Measurements from ENCODE around the gene PRSS33.

The PRSS33 gene, protein sequence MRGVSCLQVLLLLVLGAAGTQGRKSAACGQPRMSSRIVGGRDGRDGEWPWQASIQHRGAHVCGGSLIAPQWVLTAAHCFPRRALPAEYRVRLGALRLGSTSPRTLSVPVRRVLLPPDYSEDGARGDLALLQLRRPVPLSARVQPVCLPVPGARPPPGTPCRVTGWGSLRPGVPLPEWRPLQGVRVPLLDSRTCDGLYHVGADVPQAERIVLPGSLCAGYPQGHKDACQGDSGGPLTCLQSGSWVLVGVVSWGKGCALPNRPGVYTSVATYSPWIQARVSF

GRCh38 chr16:2787406-2787805 lies at the start of gene PRSS33:
TSS of gene PRSS33 (minus strand) at chr16:2787560. CDS start at chr16:2786547, 1,013 bp downstream.
- peak; percentile 9 for DNase-seq

DNA sequence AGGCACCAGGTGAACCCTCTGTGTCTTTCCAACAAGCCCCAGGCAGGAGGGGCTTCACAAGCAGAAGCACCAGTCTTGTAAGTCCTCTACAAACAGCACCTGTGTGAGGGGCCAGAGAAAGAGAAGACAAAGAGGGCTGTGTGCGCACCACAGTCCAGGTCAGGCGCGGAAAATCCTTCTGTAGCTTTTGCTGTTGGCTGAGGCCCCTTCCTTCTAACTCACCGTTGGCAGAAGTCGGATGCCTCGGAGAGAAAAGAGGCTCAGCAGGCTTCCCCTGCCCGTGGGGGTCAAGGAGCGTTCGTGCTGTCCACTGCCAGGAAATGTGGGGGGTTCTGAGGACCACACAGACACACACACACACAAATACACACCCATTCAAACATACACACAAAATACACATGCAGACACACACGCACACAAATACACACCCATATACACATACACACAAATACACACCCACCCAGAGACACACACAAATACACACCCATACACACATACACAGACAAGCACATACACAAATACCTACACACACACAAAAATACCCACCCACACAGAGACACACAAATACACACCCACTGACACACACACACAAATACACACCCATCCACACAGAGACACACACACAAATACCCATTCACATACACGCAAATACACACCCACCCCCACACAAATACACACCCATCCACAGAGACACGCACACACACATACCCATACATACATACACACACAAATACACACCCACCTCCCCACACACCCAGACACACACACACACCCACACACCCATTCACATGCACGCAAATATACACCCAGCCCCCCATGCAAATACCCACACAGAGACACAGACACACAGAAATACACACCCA lies 49.5 kb upstream of the PRSS33 start:
- no peak for DNase-seq

- no peak for DNase-seq
These were observed 48.5 kb upstream of the PRSS33 start for GRCh38 chr16:2835638-2836493.

DNA sequence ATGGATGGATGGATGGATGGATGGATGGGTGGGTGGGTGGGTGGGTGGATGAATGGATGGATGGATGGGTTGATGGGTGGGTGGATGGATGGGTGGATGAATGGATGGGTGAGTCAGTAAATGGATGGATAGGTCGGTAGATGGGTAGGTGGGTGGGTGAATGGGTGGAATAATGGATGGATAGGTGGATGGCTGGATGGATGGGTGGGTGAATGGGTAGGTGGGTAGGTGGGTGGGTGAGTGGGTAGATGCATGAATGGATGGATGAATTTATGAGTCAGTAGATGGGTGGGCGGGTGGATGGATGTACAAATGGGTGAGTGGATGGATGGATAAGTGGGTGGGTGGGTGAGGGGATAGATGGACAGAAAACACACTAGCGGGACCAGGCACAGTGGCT lies 47.6 kb upstream of the PRSS33 start:
- DNase-seq: no peak

GRCh38 chr16:2833776-2834175 lies 46.4 kb upstream of the PRSS33 start:
- no peak for DNase-seq

- no peak for DNase-seq
These were observed 43.8 kb upstream of the PRSS33 start for GRCh38 chr16:2831203-2831602.

DNA sequence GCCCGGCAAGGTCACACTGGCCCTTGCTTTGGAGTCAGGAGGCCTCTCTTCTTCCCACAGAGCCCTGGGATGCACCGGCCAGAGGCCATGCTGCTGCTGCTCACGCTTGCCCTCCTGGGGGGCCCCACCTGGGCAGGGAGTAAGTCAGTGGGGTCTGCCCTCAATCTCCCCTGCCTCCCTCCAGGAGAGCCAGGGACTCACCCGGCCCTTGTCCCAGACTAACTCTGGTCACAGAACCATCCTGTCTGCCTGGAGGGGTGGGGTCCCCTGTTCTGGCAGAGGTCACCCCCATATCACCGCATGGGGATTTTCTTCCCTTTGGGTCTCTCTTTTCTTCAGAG lies 43.0 kb upstream of the PRSS33 start:
- no peak for DNase-seq

DNA sequence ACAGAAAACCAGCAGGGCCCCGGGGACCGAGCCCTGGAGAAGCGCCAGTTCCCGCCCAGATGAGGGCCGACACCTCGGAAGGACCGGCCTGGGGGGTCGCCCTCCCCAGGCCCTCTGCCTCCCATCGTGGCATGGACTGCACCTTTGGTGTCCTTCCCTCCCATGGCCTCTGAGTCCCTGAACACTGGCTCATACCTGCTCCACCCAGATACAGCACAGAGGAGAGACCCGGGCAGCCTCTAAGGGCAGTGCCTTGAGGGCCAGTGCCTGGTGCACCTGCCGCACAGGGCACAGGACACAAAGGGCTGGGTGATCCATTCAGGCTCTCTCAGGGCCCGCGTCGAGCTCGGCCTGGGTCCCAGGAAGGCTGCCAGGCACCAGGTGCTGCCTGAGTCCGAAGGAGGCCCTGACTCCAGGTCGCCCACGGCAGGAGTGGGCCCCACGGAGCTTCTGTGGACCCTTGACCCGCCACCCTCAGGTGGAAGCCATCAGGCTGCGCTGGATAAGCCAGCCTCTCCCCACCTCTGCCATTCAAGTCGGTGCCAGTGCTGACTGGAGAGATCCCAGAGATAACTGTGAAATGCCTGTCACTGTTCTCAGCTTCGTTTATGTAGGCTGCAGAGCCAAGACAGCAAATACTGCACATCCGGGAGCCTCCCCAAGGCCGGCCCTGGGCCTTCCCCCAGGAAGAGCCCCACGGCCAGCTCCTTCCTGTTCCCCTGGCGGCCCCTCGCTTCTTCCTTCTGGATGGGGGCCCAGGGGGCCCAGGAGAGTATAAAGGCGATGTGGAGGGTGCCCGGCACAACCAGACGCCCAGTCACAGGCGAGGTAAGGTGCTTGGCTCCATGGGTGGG lies 42.4 kb upstream of the PRSS33 start, which contains the start of gene ZG16B:
Gene ZG16B (plus strand): TSS at position 803 of the 854 bp plus-strand sequence. CDS start 139 bp downstream, outside the sequence.
- no peak for DNase-seq

DNA sequence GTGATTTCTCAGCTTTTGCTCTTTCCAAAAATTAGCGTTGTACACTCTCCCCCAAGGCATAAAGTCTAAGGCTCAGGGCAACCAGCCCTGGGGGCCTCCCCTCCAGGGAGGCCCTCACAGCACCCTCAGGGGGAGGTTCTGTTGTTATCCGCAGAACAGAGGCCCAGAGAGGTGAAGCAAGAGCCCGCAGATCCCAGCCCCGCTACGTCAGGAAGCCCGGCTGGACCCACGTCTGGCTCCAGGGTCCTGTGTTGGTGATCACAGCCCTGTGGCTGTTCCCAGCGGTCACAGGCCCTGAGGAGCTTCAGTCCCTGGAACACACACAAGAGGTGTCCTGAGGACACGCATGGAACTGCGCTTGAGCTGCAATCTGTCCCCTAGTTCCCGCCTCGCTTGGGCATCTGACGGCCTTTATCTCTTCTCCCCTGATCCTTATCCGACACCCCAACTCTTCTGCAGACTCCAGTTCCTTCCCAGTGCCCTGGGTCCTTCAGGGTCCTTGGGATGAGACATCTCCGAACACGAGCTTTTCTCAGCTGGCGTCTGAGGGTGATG lies 41.6 kb upstream of the PRSS33 start:
- DNase-seq: no peak

- DNase-seq: no peak
These were observed 41.1 kb upstream of the PRSS33 start for GRCh38 chr16:2828521-2828840.

GRCh38 chr16:2827831-2828520 lies 40.6 kb upstream of the PRSS33 start:
- DNase-seq: no peak

DNA sequence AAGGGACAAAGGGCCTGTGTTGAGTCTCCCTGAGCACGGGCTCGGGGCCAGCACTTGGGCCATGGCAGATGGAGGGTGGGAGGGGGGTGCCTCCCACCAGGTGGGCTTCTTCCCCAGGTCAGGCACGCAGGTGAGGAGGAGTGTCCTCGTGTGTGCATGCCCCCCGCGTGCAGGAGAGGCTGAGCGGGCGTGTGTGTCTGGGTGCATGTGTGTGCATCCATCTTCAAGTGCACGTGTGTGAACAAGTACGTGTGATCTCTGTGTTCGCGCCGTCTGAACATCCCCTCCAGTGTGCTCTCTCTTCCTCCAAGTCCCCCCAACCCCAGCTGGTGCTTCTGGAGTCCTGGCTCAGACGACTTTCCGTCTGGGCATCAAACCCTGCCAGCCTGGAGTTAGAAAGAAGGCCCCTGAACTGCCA lies 40.0 kb upstream of the PRSS33 start:
- no peak for DNase-seq

DNA sequence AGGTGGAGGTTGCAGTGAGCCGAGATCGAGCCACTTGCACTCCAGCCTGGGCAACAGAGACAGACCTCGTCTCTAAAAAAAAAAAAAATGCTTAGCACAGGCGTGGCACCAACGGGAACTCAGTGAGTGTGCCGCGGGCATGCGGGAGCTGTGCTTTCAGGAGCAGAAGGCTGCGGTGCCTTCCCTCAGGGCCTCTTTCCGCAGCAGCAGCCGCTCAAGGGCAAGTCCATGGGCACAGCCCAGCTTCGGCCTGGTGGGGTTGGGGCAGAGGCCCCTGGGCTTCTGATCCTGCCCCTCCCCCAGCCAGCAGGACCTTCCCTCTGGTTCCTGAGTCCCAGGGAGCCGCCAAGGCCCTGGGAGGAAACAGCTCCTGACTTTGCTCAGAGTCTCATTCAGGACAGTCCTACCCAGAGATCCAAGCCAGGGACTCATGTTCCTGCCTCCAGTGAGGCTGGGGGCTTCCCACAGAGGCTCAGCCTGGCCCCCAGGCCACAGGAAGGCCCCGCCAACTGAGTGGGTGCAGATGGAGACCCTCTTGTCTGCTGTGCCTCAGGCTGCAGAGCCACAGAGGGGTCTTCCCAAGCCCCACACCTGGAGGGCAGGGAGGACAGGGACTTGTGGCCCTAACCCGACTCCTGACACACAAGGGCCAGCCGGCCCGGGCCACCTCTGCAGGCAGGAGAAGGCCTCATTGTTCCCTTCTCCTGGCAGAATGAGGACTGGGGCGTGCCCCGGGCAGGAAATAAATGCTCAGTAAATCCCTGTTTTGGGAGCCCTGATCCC lies 39.4 kb upstream of the PRSS33 start:
- no peak for DNase-seq

- no peak for DNase-seq
These were observed 38.5 kb upstream of the PRSS33 start for GRCh38 chr16:2825906-2826305.

DNA sequence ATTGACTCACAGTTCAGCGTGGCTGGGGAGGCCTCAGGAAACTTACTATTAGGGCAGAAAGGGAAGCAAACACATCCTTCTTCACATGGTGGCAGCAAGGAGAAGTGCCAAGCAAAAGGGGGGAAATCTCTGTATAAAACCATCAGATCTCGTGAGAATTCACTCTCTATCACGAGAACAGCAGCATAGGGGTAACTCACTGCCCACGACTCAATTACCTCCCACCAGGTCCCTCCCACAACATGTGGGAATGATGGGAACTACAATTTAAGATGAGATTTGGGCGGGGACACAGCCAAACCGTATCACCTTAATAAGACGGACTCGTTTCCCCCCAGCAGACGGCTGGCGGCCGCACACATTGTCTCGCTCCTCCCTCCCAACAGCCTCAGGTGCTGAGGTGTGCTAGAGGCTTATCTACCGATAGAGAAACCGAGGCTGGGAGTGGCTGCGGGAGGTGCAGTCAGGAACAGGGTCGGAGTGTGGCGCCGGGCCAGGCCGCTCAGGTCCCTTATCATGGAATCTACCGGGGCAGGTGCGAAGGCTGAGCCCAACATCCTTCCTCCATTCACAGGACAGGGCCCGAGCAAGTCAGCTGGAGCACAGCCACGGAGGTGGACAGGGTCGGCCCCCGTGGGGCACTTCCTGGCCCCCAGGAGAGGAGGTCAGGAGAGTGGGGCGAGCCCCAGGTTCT lies 37.8 kb upstream of the PRSS33 start:
- peak; percentile 10 for DNase-seq

DNA sequence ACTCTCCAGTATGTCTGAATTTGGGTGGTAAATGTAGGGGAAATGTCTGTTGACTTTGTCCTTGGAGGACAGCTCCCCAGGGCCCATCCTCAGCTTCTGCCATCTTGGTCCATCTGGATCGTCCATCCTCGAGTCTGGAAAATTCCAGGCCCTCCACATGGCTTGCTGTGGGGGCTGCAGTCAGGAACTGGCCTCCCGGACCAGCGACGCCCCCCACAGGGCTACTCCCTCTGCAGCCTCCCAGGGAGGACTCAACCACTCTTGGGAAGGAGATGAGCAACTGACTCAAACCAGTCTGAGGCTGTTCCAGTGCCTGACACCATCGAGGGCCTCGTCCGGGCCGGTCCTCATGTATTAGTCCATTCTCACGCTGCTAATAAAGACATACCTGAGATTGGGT lies 37.3 kb upstream of the PRSS33 start:
- DNase-seq: peak; percentile 2

DNA sequence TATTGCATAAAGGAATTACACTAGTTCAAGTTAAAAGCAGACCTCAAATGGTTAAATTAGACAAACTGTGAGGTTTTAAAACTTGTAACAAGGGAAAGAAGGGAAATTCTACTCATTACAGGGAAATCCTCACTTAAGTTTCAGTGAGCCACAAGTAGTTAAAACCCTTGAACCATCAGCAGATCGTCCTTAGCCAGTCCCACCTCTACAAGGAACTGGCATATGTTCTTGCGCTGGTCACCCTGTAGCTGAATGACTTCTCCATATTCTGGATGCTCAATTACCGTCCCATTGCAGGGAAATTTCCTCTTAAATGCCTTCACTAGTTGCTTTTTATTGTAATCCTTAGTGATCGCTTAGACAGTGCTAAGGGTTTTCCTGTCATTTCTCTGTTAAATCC lies 35.1 kb upstream of the PRSS33 start:
- DNase-seq: no peak

- no peak for DNase-seq
These were observed 34.8 kb upstream of the PRSS33 start for GRCh38 chr16:2822158-2822495.

DNA sequence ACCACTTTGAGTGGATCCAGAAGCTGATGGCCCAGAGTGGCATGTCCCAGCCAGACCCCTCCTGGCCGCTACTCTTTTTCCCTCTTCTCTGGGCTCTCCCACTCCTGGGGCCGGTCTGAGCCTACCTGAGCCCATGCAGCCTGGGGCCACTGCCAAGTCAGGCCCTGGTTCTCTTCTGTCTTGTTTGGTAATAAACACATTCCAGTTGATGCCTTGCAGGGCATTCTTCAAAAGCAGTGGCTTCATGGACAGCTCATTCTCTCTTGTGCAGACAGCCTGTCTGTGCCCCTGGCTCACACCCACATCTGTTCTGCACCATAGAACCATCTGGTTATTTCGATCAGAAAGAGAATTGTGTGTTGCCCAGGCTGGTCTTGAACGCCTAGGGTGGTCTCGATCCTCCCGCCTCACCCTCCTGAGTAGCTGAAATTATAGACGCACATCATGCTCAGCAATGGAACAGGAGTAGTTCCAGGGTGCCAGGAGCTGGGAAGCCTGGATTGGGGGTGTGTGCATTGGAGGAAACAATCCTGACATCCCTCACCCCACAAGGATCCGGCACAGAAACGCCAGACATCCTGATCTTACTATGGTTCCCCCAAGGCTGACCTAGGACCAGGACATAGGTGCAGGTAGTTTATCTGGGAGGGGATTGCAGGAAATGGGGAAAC lies 34.3 kb upstream of the PRSS33 start:
- no peak for DNase-seq
